ENCODE results near the gene PCDHGC3.
A peak's percentile ranks its signal among the peaks of the same experiment; 100 is the strongest.

PCDHGC3 gene

DNA sequence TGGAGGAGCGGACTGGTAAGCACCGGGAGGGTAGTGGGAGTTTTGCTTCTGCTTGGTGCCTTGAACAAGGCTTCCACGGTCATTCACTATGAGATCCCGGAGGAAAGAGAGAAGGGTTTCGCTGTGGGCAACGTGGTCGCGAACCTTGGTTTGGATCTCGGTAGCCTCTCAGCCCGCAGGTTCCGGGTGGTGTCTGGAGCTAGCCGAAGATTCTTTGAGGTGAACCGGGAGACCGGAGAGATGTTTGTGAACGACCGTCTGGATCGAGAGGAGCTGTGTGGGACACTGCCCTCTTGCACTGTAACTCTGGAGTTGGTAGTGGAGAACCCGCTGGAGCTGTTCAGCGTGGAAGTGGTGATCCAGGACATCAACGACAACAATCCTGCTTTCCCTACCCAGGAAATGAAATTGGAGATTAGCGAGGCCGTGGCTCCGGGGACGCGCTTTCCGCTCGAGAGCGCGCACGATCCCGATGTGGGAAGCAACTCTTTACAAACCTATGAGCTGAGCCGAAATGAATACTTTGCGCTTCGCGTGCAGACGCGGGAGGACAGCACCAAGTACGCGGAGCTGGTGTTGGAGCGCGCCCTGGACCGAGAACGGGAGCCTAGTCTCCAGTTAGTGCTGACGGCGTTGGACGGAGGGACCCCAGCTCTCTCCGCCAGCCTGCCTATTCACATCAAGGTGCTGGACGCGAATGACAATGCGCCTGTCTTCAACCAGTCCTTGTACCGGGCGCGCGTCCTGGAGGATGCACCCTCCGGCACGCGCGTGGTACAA lies 556 bp downstream of the PCDHGC3 start:
- peaks cover 69% of the 10 kb centered on the region for H3K36me3 Mint-ChIP-seq (ENCODE audit: low read depth)
- peaks cover 23% of the 10 kb centered on the region for H3K4me1 Mint-ChIP-seq
- peak overlapping the region; percentile 98 to 99 (median 98) for H3K4me3 Mint-ChIP-seq
- no peak for TF ChIP-seq CTCF (IDR thresholded peaks at IDR 0.05; ENCODE audit: unreplicated experiment in 3 of 3)
- peak overlapping the region; percentile 95 to 98 (median 97) for H3K27ac Mint-ChIP-seq
- peaks cover 43% of the 10 kb centered on the region for H3K9me3 Mint-ChIP-seq
- no peaks in the 10 kb centered on the region for H3K27me3 Mint-ChIP-seq (ENCODE audit: low read depth)

- no peak for TF ChIP-seq CTCF (IDR thresholded peaks at IDR 0.05; ENCODE audit: unreplicated experiment in 3 of 3)
- Mint-ChIP-seq H3K27ac (no peak overlapping the region), H3K4me1 (peaks cover 23% of the 10 kb centered on the region), H3K27me3 (ENCODE audit: low read depth) (no peaks in the 10 kb centered on the region), H3K9me3 (peaks cover 44% of the 10 kb centered on the region), H3K36me3 (ENCODE audit: low read depth) (peaks cover 64% of the 10 kb centered on the region), H3K4me3 (peak overlapping the region; percentile 98 to 99 (median 98))
These were observed 1.3 kb downstream of the PCDHGC3 start for GRCh38 chr5:141477044-141477575.

DNA sequence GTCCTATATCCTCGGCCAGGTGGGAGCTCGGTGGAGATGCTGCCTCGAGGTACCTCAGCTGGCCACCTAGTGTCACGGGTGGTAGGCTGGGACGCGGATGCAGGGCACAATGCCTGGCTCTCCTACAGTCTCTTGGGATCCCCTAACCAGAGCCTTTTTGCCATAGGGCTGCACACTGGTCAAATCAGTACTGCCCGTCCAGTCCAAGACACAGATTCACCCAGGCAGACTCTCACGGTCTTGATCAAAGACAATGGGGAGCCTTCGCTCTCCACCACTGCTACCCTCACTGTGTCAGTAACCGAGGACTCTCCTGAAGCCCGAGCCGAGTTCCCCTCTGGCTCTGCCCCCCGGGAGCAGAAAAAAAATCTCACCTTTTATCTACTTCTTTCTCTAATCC lies 2.0 kb downstream of the PCDHGC3 start:
- Mint-ChIP-seq H3K4me1 (peaks cover 29% of the 10 kb centered on the region), H3K27me3 (ENCODE audit: low read depth) (no peaks in the 10 kb centered on the region), H3K36me3 (ENCODE audit: low read depth) (peaks cover 69% of the 10 kb centered on the region), H3K9me3 (peaks cover 48% of the 10 kb centered on the region), H3K27ac (no peak overlapping the region), H3K4me3 (peak overlapping the region; percentile 98 to 99 (median 98))
- no peak for TF ChIP-seq CTCF (IDR thresholded peaks at IDR 0.05; ENCODE audit: unreplicated experiment in 3 of 3)

- peaks cover 74% of the 10 kb centered on the region for H3K36me3 Mint-ChIP-seq (ENCODE audit: low read depth)
These were observed 2.7 kb downstream of the PCDHGC3 start for GRCh38 chr5:141478321-141478945.

GRCh38 chr5:141479776-141480175 lies 4.0 kb downstream of the PCDHGC3 start:
- TF ChIP-seq CTCF (IDR thresholded peaks at IDR 0.05; ENCODE audit: unreplicated experiment in 3 of 3): no peak
- H3K27ac Mint-ChIP-seq: no peak overlapping the region
- H3K4me1 Mint-ChIP-seq: peaks cover 46% of the 10 kb centered on the region

More at GRCh38 chr5:141478321-141478945, 2.7 kb downstream of the PCDHGC3 start:
- no peak for TF ChIP-seq CTCF (IDR thresholded peaks at IDR 0.05; ENCODE audit: unreplicated experiment in 3 of 3)
- Mint-ChIP-seq H3K4me1 (peaks cover 34% of the 10 kb centered on the region), H3K27me3 (ENCODE audit: low read depth) (no peaks in the 10 kb centered on the region), H3K27ac (no peak overlapping the region), H3K4me3 (peak overlapping the region; percentile 4 to 99 (median 98)), H3K9me3 (peaks cover 50% of the 10 kb centered on the region)

More at GRCh38 chr5:141479776-141480175, 4.0 kb downstream of the PCDHGC3 start:
- Mint-ChIP-seq H3K4me3 (peak overlapping the region in 2 of 3 experiments; percentile 25 to 68), H3K27me3 (ENCODE audit: low read depth) (no peaks in the 10 kb centered on the region), H3K9me3 (peaks cover 48% of the 10 kb centered on the region), H3K36me3 (ENCODE audit: low read depth) (peaks cover 80% of the 10 kb centered on the region)
